ENCODE results near the gene DUSP8. TPM values are rescaled to one million over a fixed set of nuclear protein-coding genes. Genes with fewer than 3 reads are reported as not detected.

Gene DUSP8
- total and polyA plus RNA-seq, 9 of the 15 experiments (the other 6 are each of a cell fraction or from before 2014, with no cell fraction given) = 0.14 to 2.0 (median 0.86) TPM; not detected in 2

DNA sequence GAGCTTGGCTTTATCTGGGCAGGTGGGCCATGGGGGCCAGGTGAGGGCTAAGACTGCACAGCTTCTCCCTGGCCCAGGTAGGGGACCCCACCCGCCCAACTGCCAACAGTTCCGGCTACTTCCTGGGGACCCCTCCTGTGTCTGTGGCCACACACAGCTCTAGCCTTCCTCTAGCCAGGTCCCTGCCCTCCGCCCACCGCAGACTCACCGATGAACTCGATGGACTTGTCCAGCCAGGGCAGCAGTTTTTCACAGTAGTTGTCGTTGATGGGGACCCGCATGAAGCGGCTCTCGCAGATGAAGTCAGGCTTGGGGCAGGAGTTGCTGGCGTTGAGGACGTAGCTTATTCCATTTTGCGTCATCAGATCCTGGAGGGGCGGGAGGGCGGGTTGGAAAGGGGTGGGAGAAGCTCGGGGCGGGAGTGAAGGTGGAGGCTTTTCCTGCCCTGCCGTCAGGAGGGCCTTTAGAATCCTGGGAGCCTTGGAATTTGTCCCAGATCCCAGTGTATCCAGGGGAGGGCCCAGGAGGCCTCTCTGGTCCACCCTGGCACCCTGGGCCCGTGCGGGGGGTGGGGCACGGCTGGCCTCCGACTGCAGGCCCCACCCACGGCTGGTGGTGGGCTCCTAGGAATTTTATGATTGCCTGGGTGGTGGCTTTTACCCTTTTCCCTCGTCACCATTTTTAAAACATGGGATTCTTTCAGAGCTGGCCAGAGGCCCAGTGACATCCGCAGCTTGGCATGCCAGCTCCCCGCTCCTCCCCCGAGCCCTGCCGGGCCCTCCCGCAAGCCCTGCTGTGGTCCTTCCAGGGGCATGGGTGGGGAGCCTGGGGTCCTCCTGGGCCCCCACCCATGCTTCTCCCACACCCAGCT, 13.9 kb downstream of the DUSP8 start:
- Histone ChIP-seq H3K9me1 (ENCODE audit: control insufficient read depth, insufficient read depth, low read length) (no peaks in the 10 kb centered on the region), H4K20me1 (replicated peaks; ENCODE audit: control insufficient read depth, insufficient read depth, low read length) (peaks cover 23% of the 10 kb centered on the region), H3K4me1 (replicated peaks in 1 of 2; ENCODE audit: control insufficient read depth in 2 of 2, insufficient read depth in 2 of 2, low read length in 2 of 2) (peaks cover 0 to 41% of the 10 kb centered on the region in 2 experiments; a peak in 1 of 5 replicates), H3K9ac (ENCODE audit: insufficient read depth in 1 of 2, low read depth in 2 of 2, low read length in 2 of 2) (no peak overlapping the region), H3K9me3 (replicated peaks; ENCODE audit: control insufficient read depth, insufficient read depth, low read depth, low read length) (no peaks in the 10 kb centered on the region), H3K4me3 (no peak overlapping the region), H3K79me2 (ENCODE audit: control insufficient read depth, insufficient read depth, low read length) (no peaks in the 10 kb centered on the region), H3K27ac (ENCODE audit: extremely low read depth, low read depth, low read length) (no peak overlapping the region), H3K36me3 (ENCODE audit: control insufficient read depth, insufficient read depth, low read length) (no peaks in the 10 kb centered on the region), H3K27me3 (ENCODE audit: control insufficient read depth in 2 of 2, insufficient read depth in 2 of 2, low read length in 2 of 2) (peaks cover 0 to 41% of the 10 kb centered on the region in 2 experiments; a peak in 2 of 5 replicates), H3K4me2 (ENCODE audit: insufficient read depth, low read length) (no peak overlapping the region), H2AFZ (ENCODE audit: low read depth, low read length) (no peak overlapping the region)
- TF ChIP-seq BMI1 (IDR thresholded peaks at IDR 0.05; ENCODE audit: low read length) = no peak
- no peak for TF ChIP-seq RFX1 (IDR thresholded peaks at IDR 0.05)
- no peak for TF ChIP-seq BCL6 (CRISPR knock-in tag; IDR thresholded peaks at IDR 0.05)
- no peak for TF ChIP-seq RBM34 (IDR thresholded peaks at IDR 0.05; ENCODE audit: borderline replicate concordance, insufficient read depth, low read length)
- no peak for TF ChIP-seq ZFP1 (CRISPR knock-in tag; IDR thresholded peaks at IDR 0.05)
- intact Hi-C loops (cut with micrococcal nuclease) = no loop called here
- no TSS peak for BruUV-seq (replicated peaks)
- ChIA-PET POLR2A (interaction anchor here (0.5 to 1.4 kb wide), 2 partner anchors 9 to 120 kb away, joined by 3 to 4 read pairs; no protein-coding TSS in a partner anchor), CTCF (ENCODE audit: low intra/inter-chr PET ratio) (no interaction called here)
- 31% methylated on average over 20 of the region's 29 CpGs for WGBS (ENCODE audit: insufficient coverage, low coverage, missing lambda C conversion rate)
- FAIRE-seq = no peak
- in situ Hi-C loops (cut with MboI) = no loop called here
- ATAC-seq = no peak
- no peak for DNase-seq (ENCODE audit: extremely low read depth in 1 of 4, low spot score in 3 of 4)
